ENCODE data around the gene OTUD4.

DNA sequence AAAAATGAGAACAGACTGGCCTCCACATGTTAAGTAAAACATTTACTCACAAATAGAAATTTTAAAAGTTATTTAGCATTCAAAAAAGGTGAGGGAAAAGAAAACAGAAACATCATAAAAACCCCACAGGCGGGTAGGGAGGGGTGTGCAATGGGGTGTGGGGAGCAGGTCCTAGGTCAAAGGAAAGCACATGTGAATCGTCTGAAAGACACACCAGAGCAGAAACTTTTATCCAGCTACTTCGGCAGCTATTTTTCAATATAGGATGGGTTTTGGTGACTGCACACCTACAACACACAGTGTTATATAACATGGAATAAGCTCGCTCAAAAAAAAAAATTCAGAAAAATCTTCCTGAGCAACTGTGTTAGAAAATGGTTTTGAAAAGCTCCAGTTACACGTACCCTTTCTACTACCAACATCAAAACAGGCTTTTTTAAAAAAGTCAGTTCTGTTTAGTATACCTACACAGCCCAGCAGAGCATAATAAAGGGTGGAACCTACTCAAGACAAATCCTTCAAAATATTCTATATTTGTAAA, 1.6 kb downstream of the OTUD4 start:
- TF ChIP-seq, protein P1, sequence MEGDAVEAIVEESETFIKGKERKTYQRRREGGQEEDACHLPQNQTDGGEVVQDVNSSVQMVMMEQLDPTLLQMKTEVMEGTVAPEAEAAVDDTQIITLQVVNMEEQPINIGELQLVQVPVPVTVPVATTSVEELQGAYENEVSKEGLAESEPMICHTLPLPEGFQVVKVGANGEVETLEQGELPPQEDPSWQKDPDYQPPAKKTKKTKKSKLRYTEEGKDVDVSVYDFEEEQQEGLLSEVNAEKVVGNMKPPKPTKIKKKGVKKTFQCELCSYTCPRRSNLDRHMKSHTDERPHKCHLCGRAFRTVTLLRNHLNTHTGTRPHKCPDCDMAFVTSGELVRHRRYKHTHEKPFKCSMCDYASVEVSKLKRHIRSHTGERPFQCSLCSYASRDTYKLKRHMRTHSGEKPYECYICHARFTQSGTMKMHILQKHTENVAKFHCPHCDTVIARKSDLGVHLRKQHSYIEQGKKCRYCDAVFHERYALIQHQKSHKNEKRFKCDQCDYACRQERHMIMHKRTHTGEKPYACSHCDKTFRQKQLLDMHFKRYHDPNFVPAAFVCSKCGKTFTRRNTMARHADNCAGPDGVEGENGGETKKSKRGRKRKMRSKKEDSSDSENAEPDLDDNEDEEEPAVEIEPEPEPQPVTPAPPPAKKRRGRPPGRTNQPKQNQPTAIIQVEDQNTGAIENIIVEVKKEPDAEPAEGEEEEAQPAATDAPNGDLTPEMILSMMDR (IDR thresholded peaks at IDR 0.05): no peak
- no peak for TF ChIP-seq POLR2A (IDR thresholded peaks at IDR 0.05)

All from tibial nerve (tissue), 3 donors.